C4-2B (cell line): ENCODE results near the gene TMEM61.

ENCODE experiments used
- ZFX ChIP-seq: fragments of 450-650 bp; IDR thresholded peaks from 2 replicates; pipeline ENCODE4 v1.6.1; 2017
- TF ChIP-seq, protein P1 (sequence below): fragments of 450-650 bp; conservative IDR thresholded peaks from 2 replicates; pipeline ENCODE4 v1.5.1; 2017; ENCODE audit warnings: mild to moderate bottlenecking

DNA sequence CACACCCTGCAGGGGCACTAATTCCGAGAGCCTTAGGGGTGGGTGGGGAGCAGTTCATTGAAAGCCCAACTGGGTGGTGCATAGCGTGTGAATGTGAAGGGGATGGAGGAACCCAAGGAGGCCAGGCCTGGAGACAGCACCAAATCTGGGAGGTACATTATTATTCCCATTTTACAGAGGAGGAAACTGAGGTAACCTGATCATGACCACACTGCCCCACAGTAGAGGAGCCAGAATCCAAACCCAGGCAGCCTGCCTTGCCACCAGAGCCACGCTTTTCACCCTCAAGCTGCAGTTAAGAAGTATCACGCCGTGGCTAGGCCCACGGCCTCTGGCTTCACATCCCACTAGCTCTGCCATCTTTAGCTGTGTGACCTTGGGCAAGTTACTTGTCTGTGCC, 17.7 kb downstream of the TMEM61 start:
- TF ChIP-seq, protein P1, sequence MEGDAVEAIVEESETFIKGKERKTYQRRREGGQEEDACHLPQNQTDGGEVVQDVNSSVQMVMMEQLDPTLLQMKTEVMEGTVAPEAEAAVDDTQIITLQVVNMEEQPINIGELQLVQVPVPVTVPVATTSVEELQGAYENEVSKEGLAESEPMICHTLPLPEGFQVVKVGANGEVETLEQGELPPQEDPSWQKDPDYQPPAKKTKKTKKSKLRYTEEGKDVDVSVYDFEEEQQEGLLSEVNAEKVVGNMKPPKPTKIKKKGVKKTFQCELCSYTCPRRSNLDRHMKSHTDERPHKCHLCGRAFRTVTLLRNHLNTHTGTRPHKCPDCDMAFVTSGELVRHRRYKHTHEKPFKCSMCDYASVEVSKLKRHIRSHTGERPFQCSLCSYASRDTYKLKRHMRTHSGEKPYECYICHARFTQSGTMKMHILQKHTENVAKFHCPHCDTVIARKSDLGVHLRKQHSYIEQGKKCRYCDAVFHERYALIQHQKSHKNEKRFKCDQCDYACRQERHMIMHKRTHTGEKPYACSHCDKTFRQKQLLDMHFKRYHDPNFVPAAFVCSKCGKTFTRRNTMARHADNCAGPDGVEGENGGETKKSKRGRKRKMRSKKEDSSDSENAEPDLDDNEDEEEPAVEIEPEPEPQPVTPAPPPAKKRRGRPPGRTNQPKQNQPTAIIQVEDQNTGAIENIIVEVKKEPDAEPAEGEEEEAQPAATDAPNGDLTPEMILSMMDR: no peak
- no peak for TF ChIP-seq ZFX
